Measurements from ENCODE around the gene XCL1.
"Not testable (repeated sequence)": the region's sequence is repeated elsewhere in the genome, so short reads cannot be mapped to it uniquely, and the experiment has no call there.

Gene XCL1, protein sequence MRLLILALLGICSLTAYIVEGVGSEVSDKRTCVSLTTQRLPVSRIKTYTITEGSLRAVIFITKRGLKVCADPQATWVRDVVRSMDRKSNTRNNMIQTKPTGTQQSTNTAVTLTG

DNA sequence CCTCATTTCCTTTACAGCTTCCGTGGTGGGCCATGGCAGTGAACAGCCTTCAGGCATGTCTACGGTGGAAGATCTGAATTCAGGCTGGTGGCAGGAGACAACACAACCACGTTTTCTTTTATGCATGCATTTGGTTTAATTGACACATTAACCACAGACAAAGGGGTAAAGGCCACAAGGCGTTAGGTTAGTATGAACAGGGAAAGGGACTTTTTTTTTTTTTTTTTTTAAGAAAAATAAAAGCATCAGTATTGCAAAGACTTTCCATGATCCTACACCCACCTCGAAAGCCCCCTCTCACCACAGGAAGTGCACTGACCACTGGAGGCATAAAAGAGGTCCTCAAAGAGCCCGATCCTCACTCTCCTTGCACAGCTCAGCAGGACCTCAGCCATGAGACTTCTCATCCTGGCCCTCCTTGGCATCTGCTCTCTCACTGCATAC lies at the start of gene XCL1:
Gene XCL1 (plus strand): TSS at position 361 of the 444 bp plus-strand sequence. CDS start 33 bp downstream, at position 394.
- DNase-seq = not testable (repeated sequence)

DNA sequence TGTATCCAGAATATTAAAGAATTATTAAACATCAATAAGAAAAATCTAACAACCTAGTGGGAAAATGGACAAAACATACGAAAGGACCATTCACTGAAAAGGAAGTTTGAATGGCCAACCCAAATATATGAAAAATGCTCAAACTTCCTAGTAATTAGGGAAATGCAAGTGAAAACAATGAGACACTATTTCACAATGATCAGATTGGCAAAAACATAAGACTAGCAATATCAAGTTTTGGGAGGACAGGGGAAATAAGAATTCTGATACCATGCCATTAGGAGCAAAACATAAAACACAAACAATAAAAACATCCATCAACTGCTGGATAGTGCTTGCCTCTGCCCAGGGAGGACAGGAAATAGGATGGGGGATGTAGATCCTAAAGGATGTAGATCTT lies 46.9 kb upstream of the XCL1 start:
- DNase-seq = no peak

DNA sequence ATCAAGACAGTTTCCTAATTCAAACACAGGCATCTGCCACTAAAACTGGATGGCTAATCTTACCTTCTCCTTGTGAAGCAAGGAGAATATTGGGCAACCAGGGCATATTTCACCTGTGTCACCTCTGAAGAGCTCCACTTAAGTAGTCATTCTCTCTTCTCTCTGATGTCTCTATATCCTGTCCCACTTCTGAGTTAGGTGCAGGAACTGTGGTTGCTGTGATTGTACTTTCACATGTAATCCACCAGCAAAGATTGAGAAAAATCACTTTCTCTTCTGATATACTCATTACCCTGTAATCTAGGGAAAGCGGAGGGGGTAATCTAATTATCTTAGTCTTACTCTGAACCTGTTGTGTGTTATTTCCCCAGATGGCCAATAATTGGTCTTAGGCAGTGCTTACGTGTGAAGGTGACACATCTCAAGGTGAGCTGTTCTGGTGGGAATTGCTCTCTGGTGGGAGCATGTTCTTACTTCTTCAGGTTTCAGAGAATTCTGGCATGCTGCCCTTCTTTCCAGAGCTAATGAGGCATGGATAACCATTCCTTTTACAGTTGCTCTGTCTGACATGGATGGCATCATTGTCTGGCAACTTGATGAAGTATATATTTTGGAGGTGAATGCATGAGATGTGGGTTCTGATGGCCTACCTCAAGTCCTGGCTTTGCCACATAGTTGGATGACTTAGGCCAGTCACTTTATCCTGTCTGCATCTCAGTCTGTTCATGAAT lies 44.6 kb upstream of the XCL1 start:
- DNase-seq = no peak

DNA sequence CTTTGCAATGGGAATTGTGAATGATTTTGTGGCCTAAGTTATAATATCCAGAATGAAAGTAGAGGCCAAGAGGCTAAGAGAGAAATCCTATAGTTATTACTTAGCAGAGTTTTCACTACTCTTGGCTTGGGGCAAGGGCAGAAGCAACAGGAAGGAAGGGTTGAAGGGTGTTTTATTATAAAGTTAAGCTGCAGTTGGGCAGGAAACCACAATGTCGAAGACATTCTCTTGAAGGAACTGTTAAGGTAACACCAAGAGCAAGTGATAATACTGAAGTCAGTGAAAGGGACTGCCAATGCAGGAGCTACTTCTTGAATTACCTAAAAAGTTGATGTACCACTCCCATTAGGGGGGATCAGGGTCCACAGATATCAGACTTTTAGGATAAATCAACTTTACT lies 40.9 kb upstream of the XCL1 start:
- DNase-seq = no peak

DNA sequence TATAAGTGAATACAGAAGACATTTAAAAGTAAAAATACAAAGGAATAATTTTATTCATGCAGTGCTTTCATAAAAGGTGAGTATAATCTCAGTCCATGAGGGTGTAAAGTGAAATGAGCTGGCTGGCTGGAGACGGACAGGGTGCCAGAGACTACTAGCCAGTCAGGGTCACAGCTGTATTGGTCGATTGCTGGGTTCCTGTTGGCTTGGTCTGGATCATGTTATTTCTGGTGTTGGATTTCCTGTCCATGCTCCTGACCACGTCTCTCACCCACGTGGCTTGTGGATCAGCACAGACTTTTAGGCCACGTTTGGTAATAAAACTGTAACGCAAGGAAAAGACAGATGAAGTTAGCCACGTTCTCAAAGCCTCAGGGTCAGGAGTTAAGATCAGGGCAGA lies 35.6 kb upstream of the XCL1 start:
- not testable (repeated sequence) for DNase-seq

DNA sequence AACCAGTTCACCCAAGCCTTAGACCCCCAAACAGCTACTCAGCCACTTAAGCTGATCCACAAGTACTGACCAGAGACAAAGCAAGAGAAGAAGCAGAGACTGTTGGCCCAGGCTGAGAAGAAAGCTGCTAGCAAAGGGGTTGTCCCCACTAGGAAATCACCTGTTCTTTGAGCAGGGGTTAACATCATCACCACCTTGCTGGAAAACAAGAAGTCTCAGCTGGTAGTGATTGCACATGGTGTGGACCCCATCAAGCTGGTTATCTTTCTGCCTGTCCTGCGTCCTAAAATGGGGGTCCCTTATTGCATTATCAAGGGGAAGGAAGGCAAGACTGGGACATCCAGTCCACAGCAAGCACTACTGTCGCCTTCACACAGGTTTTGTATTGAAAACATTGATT lies 33.4 kb upstream of the XCL1 start:
- DNase-seq = not testable (repeated sequence)

DNA sequence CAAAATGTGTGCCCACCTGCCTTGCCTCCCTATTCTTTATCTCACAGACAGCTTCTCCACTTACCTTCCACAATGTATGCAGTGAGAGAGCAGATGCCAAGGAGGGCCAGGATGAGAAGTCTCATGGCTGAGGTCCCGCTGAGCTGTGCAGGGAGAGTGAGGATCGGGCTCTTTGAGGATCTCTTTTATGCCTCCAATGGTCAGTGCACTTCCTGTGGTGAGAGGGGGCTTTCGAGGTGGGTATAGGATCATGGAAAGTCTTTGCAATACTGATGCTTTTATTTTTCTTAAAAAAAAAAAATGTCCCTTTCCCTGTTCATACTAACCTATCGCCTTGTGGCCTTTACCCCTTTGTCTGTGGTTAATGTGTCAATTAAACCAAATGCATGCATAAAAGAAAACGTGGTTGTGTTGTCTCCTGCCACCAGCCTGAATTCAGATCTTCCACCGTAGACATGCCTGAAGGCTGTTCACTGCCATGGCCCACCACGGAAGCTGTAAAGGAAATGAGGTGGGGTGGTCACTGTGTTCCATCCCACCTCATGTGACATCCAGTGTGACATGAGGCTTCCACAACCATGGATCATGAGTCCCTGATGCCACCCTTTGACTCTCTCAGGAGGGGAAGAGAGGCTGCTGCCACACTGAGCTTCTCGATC lies 32.4 kb upstream of the XCL1 start, which contains the start of gene XCL2:
Gene XCL2 (minus strand): TSS at position 158 of the 659 bp plus-strand sequence. CDS start 33 bp downstream, at position 125.
- not testable (repeated sequence) for DNase-seq

DNA sequence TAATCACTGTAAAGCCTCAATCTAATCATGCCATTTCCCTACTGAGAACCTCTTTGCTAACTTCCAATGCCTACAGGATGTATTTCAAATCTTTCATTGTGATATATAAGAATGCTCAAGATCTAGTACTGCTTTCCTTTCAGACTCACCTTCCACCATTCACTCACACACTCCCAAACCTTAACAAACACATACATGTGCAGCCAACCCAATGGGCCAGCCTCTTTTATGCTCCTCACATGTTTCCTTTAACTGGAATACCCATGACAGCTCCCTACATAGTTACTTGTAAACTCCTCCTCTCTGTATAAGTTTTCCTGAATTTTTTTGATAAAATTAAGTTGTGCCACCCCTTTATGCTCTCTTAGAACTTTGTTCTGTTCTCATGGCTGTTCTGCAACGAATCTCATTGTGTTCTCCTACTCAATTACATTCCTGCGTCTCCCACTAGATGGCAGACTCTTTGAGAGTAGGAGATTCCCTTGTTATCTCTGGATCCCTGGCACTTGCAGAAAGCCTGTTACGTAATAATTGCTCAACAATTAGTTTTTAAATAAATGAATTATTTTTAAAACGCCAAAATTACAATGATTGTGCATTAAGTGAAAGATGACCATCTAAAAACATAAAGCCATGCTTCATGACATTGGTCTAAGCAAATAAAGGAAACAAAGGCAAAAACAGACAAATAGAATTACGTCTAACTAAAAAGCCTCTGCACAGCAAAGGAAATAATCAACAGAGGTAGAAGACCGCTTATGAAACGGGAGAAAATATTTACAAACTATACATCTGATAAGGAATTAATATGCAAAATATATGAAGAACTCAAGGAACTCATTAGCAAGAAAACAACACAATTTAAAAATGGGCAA lies 30.5 kb upstream of the XCL1 start:
- peak; percentile 65 for DNase-seq

DNA sequence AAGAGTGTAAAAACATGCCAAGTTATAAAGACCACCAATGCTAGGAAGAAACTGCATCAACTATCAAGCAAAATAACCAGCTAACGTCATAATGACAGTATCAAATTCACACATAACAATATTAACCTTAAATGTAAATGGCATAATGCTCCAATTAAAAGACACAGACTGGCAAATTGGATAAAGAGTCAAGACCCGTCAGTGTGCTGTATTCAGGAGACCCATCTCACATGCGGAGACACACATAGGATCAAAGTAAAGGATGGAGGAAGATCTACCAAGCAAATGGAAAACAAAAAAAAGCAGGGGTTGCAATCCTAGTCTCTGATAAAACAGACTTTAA lies 29.9 kb upstream of the XCL1 start:
- DNase-seq = not testable (repeated sequence)

DNA sequence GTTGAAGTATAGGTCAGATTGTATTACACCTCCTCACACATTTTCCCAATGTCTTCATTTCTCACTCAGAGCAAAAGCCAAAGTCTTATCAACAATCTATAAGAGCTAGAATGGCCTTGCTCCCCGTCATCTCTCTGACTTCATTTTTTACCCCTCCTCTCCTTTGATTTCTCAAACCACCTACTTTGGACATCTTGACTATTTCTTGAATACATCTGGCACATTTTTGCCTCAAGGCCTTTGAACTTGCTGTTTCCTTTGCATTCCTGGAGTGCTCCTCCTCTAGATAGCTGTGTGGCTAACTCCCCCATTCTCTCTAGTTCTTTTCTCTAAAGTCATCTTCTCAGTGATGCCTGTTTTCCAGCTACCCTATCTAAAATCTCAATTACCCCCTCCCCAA lies 25.4 kb upstream of the XCL1 start:
- DNase-seq = peak; percentile 2

DNA sequence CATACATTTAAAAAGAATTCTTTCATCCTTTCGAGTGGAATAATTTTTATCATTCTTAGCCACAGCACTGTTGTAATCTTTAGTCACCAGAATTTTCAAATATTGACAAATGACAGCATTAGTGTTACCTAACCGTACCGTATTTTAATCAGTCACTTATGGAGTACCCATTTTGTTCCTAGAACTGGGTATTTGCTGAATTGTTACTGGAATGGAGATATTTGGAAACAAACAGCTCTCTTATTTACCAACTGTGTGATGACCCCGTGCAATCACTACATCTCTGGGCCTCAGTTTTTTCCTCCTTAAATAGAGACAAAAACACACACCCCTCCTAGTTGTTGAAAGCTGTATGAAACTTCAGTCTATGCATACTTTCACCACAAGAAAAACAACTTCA lies 24.7 kb upstream of the XCL1 start:
- no peak for DNase-seq

DNA sequence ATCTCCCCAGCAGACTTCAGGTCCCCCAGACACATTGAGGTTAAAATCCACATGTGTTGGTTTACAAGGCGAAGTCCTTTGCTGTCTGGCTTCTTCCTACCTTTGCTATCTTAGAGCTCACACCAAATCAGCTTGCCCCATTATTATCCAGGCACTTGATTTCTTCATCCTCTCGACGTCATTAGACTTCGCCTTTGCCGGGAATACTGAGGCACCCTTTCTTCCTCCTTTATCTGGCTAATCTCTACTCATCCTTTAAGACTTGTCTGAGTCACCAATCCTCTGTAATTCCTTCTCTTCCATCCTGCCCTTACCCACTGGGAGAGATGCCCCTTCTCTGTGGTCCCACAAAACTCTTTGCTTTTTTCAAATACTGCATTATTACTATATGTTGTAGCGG lies 23.4 kb upstream of the XCL1 start:
- DNase-seq = no peak

DNA sequence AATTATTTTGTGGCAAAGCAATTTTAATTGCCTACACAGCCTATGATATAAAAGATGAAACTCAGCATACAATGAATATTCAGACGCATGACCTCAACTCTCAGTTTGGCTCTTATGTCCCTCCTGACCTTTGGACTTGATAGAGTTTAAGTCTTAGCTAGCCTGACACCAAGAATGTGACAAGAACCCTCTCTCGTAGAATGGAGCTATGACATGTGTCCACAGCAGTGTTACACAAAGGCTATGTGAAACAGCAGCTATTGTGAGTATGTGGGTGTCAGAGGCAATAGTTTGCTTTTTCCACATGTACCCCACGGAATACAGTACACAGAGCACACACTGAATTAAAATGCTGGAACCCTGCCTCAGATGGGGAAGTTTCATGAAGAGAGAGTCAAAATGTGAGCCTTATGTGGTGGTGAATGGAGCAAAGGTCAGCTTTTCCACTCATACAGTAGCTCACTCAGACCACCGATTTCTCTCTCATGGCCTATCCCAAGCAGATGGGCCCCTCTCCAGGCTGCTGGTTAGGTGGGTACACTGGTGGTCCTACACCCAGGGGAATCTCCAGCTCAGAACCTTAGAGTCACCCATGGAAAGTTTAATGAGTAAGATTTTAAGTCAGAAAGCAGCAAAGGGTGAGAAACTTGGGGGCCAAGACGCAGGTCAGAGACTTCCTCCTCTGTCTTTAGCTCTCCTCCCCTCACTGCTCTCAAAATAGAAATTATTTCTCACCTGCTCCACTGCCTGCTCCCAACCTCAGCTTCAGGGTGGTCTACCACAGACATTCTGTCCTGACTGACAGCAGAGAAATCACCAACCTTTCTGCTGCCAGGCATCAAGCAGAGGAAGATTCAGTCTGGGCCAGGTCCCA lies 22.5 kb upstream of the XCL1 start:
- DNase-seq = no peak

DNA sequence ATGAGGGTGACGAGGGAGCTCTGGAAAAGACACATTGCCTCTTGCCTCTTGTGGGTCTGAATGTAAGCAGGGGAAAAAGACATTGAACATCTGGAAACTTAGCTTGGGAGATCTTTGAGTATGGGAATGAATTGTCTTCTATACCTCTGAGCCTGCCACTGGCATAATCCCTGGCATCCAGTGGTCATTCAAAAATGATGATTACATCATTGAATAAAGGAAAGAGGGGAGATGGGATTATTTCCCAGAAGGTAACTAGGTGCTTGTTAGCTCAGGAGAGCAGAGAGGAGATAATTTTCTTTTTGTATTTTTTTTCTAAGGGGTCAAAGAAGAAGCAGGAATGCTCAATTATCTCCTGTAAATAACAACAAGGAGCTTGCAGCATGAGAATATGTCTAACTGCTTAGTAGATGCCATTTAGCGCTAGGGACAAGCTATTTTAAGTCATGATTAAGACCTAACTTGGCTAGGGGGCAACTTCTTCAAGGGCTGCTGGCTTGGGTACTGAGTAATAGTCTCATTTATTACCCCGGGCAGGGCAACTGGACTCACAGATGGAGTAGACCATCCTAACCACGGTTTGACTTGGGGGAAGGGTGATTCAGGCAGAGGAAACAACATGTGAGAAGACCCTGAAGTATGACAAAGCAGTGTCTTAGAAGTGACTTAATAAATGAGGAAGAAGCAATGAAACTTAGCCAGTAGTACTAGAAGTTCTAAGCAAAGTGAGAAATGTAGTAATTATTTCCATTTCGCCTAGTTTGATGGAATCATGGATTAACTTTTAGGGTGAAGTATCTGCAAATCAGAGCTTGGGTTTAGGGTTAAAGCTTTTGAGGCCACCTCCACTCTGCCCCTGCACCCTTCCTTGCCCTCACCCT lies 21.6 kb upstream of the XCL1 start:
- DNase-seq = no peak

DNA sequence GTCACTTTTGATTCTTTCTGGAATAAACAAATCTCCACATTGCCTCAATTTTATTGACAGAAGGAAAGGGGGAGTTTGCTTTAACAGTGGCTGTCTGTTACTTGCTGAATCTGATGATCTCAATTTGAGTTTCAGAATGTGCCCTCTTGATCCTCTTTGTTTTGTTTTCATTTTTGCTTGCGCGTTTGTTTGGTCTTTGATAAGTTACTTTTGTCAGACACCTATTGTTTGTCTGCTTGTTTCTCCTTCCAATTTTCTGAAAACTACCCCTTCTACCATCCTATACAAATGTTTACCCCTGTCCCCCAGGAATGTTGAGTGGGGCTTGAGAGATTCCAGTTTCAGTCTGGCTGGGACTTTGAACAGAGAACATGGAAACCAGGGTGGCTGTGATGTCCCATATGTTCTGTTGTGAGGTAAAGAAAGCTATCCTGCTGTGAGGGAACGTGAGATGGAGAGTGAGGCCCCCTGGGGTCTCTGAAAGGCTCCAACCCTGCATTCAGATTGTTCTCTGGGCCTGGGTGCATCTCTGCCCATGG lies 20.8 kb upstream of the XCL1 start:
- no peak for DNase-seq

DNA sequence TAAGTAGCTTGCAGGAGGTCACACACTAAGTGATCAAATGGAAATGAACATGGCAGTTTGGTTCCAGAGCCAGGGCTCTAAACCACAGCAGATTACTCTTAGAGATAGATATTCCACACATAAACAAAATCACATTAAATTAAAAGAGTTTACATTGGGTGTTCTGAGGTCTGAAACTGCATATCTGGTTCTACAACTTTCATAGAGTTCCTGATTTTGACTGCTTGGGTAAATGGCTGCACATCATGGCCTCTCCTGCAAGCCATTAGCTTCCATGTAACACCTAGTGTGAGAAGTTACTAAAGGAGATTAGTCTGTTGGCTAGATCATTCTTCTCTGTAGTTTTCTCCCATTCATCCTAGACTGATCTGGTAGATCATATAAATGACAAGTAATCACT lies 19.8 kb upstream of the XCL1 start:
- no peak for DNase-seq

DNA sequence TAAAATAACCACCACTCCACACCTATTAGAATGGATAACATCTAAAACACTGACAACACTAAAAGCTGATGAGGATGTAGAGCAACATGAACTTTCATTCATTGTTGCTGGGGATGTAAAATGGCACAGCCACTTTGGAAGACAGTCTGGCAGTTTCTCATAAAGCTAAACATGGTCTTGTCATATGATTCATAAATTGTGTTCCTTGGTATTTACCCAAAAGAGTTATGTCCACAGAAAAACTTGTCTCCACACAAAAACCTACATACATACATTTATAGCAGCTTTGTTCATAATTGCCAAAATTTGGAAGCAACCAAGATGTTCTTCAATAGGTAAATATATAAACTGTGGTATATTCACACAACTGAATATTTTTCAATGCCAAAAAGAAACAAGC lies 16.0 kb upstream of the XCL1 start:
- no peak for DNase-seq

DNA sequence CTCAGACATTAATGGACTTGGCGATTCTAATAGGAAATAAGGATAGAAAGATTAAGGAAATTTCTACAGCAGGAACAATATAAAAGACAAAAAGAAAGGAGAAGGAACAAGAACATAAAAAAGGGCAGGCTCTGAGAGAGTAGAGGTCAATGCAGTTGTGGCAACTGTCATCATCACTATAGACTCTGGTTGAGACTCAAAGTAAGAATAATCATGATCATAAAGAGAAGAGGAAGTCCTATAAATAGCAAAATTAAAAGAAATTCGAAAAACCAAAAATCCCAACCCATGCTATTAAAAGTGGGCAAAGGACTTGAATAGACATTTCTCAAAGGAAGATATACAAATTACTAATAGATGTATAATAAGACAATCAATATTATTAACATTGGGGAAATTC lies 14.4 kb upstream of the XCL1 start:
- no peak for DNase-seq

DNA sequence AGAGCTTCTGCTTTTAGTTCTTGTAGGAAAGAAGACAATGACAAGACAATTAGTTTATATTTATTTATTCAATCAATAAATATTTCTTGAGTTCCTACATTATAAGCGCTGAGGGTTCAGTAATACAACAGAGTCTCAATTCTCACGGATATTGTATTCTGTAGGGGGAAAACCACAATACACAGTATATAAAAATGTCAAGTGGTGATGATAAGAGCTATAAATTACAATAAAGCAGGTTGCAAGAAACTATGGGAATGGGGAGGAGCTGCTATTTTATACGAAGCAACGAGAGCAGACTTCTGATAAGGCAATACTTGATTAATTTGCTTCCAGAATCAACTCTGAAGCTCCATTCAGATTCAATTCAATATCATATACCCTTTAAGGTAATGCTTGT lies 10.6 kb upstream of the XCL1 start:
- no peak for DNase-seq

DNA sequence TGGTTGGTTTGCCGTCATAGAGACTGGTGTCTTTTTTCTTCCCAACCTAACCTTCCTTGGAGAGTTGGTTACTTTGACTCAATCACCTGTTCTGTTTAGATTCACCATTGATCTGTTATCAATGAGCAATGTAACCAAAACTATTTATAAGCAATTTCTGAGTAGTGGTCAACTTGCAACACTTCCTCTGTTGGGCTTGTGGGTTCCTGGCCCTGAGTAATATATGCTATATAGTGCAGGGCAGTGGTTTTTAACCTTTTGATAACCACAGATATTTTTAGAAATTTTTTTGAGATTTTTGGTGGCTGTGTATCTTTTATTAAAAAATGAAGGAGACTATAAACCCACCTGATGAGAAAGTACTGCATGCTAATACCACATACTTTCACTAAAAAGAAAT lies 9.4 kb upstream of the XCL1 start:
- no peak for DNase-seq

DNA sequence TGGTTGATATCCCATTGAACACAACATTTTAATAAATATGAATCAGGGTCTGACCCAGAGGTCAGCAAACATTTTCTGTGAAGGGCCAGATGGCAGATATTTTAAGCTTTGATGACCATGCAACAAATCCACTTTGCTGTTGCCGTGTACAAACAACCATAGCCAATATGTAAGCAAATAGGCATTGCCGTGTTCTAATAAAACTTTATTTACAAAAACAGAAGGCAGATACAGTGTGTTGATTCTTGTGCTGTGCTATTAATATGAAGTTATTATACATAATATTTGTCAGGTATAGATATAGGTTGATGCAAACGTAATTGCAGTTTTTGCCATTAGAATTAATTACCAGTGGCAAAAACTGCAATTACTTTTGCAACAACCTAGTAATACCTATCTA lies 8.8 kb upstream of the XCL1 start:
- no peak for DNase-seq
